NT2/D1 (cell line): ENCODE measurements around the gene ARHGEF11.

Experiments
- SUZ12 ChIP-seq: IDR thresholded peaks from 2 replicates; pipeline ENCODE4 v1.6.1; 2011; ENCODE audit not compliant: insufficient read length, insufficient read depth; ENCODE audit errors: extremely low read depth
- YY1 ChIP-seq: IDR thresholded peaks from 2 replicates; pipeline ENCODE4 v1.6.1; 2011; ENCODE audit not compliant: insufficient read length, insufficient read depth
- ZNF274 ChIP-seq: IDR thresholded peaks from 2 replicates; pipeline ENCODE4 v1.6.1; 2011; ENCODE audit warnings: mild to moderate bottlenecking, low read depth, low read length

DNA sequence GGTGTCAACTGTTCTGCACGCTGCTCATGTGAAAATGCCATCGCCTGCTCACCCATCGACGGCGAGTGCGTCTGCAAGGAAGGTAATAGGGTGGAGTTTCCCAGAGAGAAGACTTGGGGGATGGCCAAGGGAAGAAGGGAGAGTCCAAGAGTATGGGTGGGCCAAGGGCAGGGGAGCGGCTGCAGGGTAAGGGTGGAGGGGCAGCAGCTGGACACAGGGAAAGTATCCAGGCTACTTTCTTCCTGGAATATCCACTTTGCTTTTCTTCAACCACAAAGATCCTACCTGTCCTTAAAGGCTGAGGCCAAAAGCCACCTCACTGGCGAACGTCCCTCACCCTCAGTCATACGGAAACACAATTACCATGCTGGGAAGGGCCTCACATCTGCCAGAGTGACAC is 136.6 kb downstream of the ARHGEF11 start:
- TF ChIP-seq ZNF274 (no peak), SUZ12 (no peak), YY1 (no peak)
